ENCODE measurements around the gene NEIL1. TPM values are rescaled to one million over a fixed set of nuclear protein-coding genes. Genes with fewer than 3 reads are reported as not detected.

The NEIL1 gene
- polyA plus RNA-seq, 6 donors from 2014 or later: 16.7 to 59.2 (median 31.7) TPM

DNA sequence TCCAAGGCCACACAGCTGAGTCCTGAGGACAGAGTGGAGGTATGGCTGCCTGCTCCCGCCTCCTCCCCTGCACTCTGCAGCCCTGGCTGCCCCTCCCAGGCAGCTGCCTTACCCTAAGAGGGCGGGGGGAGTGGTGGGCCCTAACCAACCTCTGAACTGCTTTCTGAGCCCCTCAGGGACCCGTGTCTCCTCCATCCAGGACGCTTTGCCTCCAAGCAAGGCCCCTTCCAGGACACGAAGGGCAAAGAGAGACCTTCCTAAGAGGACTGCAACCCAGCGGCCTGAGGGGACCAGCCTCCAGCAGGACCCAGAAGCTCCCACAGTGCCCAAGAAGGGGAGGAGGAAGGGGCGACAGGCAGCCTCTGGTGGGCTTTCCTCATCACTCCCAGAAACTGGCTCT, 7.6 kb downstream of the NEIL1 start:
- DNase-seq (no peak), ATAC-seq (ENCODE audit: low read depth in 2 of 2) (no peak)
- H3K27ac Mint-ChIP-seq: peak overlapping the region in 5 of 6 donors; percentile 47 to 99 (median 87)
- peaks cover 4 to 17% (median 10%) of the 10 kb centered on the region in 7 donors for H3K9me3 Mint-ChIP-seq
- H3K27me3 Mint-ChIP-seq: no peaks in the 10 kb centered on the region
- peaks cover 6 to 15% of the 10 kb centered on the region in 2 donors for H3K36me3 Mint-ChIP-seq
- H3K4me3 Mint-ChIP-seq: no peak overlapping the region
- peaks cover 16 to 24% (median 20%) of the 10 kb centered on the region in 3 donors for H3K4me1 Mint-ChIP-seq

- peaks cover 0 to 7% (median under 1%) of the 10 kb centered on the region in 7 donors for H3K9me3 Mint-ChIP-seq
- ATAC-seq (ENCODE audit: low read depth in 2 of 2): no peak
- no peak for DNase-seq
- peaks cover 7 to 15% (median 10%) of the 10 kb centered on the region in 3 donors for H3K4me1 Mint-ChIP-seq
- peak overlapping the region in 2 of 6 donors; percentile 73 to 99 for H3K27ac Mint-ChIP-seq
- H3K36me3 Mint-ChIP-seq: peaks cover 1 to 8% of the 10 kb centered on the region in 2 donors
- H3K27me3 Mint-ChIP-seq: no peaks in the 10 kb centered on the region
- peak overlapping the region in 1 of 8 donors; percentile 51 for H3K4me3 Mint-ChIP-seq
Observed at GRCh38 chr15:75355369-75355768, 8.5 kb downstream of the NEIL1 start.

DNA sequence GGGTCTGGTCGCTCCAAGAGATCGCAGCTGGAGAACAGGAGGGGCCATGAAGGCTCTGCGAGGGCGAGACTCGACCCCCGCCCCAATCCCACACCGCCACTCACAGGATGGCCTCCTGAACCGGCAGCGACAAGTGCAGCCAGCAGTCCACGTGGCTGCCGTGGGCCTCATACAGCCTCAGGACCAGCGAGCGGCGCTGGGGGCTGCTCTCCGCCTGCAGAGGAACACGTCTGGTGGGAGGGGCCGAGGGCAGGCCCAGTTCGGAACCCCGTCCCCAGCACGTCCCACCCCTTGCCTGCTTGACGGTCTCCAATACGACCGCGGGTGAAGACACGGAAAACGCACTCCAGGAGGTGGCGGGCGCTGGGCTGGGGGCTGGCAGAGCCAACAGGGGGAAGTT, 9.2 kb downstream of the NEIL1 start:
- H3K27ac Mint-ChIP-seq: peak overlapping the region in 4 of 6 donors; percentile 39 to 99 (median 72)
- H3K9me3 Mint-ChIP-seq: peaks cover 0 to 2% (median 0%) of the 10 kb centered on the region in 7 donors
- peaks cover 3 to 9% (median 4%) of the 10 kb centered on the region in 3 donors for H3K4me1 Mint-ChIP-seq
- no peak for ATAC-seq (ENCODE audit: low read depth in 2 of 2)
- peaks cover 0 to 2% of the 10 kb centered on the region in 2 donors for H3K36me3 Mint-ChIP-seq
- DNase-seq: no peak
- H3K27me3 Mint-ChIP-seq: no peaks in the 10 kb centered on the region
- peak overlapping the region in 1 of 8 donors; percentile 15 for H3K4me3 Mint-ChIP-seq

DNA sequence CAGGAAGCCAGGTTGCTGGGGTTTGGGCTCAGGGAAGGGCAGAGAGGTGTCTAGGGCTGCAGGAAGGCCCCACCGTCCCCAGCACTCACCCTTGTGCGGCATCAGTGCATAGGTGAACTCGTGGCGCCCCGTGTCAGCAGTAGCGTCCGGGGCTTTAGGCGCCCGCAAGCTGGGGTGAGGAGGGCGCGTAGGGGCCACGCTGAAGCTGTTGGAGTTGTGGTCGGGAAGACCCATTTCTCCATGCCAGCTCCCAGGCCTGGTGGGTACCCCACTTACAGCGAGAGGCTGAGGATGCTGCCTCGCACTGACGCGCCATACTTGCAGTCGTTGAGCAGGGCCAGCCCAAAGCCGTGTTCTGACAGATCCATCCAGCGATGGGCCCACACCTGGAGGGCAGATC, 9.7 kb downstream of the NEIL1 start:
- Mint-ChIP-seq H3K27ac (peak overlapping the region in 5 of 6 donors; percentile 21 to 99 (median 63)), H3K4me1 (peaks cover 0 to 5% (median 0%) of the 10 kb centered on the region in 3 donors), H3K4me3 (peak overlapping the region in 1 of 8 donors; percentile 15), H3K36me3 (no peaks in the 10 kb centered on the region), H3K9me3 (no peaks in the 10 kb centered on the region), H3K27me3 (no peaks in the 10 kb centered on the region)
- peak; percentile 24 for DNase-seq
- ATAC-seq (ENCODE audit: low read depth in 2 of 2): peak in 1 of 2 donors; percentile 4

DNA sequence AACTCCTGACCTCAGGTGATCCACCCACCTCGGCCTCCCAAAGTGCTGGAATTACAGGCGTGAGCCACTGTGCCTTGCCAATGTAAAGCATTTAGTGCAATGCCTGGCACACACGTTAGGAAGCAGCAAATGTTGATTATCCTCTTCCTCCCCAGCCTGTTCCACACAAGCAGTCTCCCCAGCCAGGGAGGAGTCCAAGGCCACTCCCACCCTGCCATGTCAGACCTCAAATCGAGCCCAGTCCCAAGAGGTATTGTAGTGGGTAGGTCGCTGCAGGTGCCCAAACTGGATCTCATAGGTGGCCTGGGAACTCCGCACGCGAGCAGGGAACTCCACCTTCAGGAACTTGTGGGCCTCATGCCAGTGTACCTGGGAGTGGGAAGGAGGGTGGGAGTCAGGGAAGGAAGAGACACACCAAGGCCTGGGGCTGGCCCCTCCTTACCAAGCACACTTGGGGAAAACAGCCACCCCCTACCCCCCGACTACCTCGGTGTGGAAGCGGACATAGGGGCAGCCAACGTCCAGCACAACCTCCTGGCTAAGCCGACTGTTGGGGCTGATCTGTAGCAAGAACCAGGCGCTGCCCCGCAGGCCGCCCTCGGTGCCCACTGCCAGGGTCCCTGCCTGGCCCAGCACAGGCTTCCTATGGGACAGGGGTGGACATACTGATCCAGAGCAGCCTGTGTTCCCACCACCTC, 11.3 kb downstream of the NEIL1 start:
- no peaks in the 10 kb centered on the region for H3K36me3 Mint-ChIP-seq
- H3K9me3 Mint-ChIP-seq: no peaks in the 10 kb centered on the region
- peak overlapping the region in 1 of 8 donors; percentile 18 for H3K4me3 Mint-ChIP-seq
- peaks cover 0 to 5% (median 0%) of the 10 kb centered on the region in 3 donors for H3K4me1 Mint-ChIP-seq
- DNase-seq (no peak), ATAC-seq (ENCODE audit: low read depth in 2 of 2) (no peak)
- peak overlapping the region in 4 of 6 donors; percentile 39 to 85 (median 50) for H3K27ac Mint-ChIP-seq
- H3K27me3 Mint-ChIP-seq: no peaks in the 10 kb centered on the region

DNA sequence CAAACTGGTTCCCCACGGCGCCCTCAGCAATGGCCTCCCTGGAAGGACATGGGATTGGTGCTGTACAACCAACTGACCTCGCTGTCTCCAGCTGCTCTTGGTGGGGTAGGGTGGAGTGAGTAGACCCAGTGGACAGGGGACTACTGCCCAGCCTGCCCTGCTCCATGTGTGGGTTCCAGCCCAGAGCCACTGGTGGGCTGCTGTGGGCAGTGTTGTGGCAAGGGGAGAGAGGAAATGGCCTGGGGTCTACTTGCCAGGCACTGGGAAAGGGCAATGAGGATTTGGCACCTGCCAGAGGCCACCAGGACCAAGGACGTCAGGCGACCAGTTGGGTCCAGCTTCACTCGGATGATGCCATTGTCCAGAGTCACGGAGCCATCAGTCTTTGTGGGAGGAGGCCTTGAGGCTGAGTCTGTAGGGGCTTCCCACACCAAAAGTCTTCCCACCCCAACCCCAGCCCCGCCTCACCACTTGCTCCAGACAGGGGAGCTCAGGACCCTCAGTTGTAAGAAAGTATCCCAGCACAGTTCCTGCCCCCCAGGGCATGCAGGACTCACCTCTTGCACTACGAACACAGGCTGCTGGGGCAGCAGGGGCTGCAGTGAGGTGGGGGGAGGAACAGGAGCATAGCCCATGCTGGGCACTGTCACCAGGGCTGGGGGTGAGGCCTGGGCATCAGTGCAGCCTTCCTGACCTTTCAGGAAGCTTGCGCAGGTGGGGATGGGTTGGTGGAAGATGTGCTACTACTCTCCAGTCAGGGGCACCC, 12.1 kb downstream of the NEIL1 start:
- ATAC-seq (ENCODE audit: low read depth in 2 of 2): no peak
- Mint-ChIP-seq H3K27me3 (no peaks in the 10 kb centered on the region), H3K4me1 (peaks cover 0 to 5% (median 0%) of the 10 kb centered on the region in 3 donors), H3K27ac (peak overlapping the region in 2 of 6 donors; percentile 39 to 71), H3K9me3 (no peaks in the 10 kb centered on the region), H3K36me3 (no peaks in the 10 kb centered on the region), H3K4me3 (peak overlapping the region in 1 of 8 donors; percentile 18)
- DNase-seq: no peak

GRCh38 chr15:75359537-75360250, 12.9 kb downstream of the NEIL1 start:
- Mint-ChIP-seq H3K4me3 (no peak overlapping the region), H3K9me3 (no peaks in the 10 kb centered on the region), H3K27ac (no peak overlapping the region), H3K27me3 (no peaks in the 10 kb centered on the region), H3K36me3 (no peaks in the 10 kb centered on the region), H3K4me1 (peaks cover 0 to 2% (median 0%) of the 10 kb centered on the region in 3 donors)
- ATAC-seq (ENCODE audit: low read depth in 2 of 2) (no peak), DNase-seq (no peak)

DNA sequence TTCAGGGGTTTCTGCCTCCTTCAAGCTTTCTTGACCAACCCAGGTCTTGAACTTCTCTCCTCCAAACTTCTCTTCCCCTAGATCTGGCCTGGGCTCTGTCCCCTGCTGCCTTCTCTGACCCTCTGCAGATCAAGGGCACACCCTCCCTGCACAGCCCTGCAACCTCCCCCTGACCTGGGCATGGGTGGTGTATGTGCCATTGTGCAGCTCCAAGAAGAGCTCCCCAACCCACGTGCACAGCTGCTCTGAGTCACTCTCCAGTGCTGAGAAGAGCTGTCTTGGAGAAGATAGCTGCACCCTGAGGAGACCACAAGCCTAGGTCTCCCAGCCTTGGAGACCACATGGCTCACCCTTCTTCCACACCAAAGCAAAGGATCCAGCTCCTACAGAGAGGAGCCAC, 13.6 kb downstream of the NEIL1 start:
- no peaks in the 10 kb centered on the region for H3K36me3 Mint-ChIP-seq

DNA sequence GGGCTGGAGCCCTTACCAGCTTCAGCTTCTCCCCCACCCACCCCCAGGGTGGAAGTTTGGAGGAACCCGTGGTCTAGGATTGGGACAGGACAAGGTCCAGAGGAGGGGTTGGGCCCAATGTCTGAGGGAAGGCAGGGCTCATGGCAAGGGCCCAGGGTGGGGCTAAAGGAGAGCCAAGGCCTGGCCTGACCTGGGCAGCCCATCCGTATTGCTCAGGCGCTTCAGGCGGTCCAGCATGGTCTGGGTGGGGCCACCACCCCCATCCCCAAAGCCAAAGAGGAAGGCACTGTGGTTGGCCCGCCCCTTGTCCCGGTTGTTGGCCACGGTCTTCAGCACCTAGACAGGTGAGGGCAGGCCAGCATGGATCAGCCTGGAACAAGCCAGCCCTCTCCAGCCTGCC, 14.0 kb downstream of the NEIL1 start:
- Mint-ChIP-seq H3K4me1 (no peaks in the 10 kb centered on the region), H3K9me3 (no peaks in the 10 kb centered on the region), H3K36me3 (no peaks in the 10 kb centered on the region), H3K4me3 (no peak overlapping the region), H3K27me3 (no peaks in the 10 kb centered on the region), H3K27ac (peak overlapping the region in 3 of 6 donors; percentile 29 to 90 (median 65))
- ATAC-seq (ENCODE audit: low read depth in 2 of 2): no peak
- no peak for DNase-seq

More for the DNA sequence above, 13.6 kb downstream of the NEIL1 start:
- peak overlapping the region in 1 of 8 donors; percentile 35 for H3K4me3 Mint-ChIP-seq
- ATAC-seq (ENCODE audit: low read depth in 2 of 2): no peak
- peak overlapping the region in 4 of 6 donors; percentile 29 to 90 (median 56) for H3K27ac Mint-ChIP-seq
- no peaks in the 10 kb centered on the region for H3K4me1 Mint-ChIP-seq
- no peak for DNase-seq
- no peaks in the 10 kb centered on the region for H3K27me3 Mint-ChIP-seq
- no peaks in the 10 kb centered on the region for H3K9me3 Mint-ChIP-seq

DNA sequence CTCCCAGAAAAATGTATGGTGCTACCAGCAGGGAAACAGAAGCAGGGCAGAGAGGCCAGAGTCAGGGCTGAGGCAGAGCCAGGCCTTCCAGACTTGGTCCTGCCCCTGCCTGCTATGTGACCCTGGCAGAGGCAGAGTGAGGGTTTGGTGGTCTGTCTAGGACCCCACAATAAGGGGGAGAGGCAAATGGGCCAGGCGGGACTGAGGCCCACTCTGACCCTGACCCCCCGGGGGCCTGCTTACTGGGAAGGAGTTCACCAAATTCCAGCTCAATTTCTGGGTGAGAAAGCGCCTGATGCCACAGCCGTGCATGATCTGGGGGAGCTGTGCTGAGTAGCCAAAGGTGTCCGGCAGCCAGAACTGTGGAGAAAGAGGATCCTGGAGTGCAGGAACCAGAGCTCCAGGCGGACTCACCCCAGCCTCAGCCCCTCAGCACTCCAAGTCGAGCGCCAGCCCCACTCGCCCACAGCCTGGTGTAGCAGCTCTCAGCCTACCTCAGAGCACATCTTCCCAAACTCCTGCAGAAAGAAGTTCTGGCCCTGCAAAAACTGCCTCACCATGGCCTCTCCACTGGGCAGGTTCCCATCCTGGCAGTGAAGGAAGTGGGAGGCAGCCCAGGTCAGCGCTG, 14.6 kb downstream of the NEIL1 start:
- H3K36me3 Mint-ChIP-seq: no peaks in the 10 kb centered on the region
- DNase-seq (no peak), ATAC-seq (ENCODE audit: low read depth in 2 of 2) (no peak)
- H3K27ac Mint-ChIP-seq: no peak overlapping the region
- no peaks in the 10 kb centered on the region for H3K9me3 Mint-ChIP-seq
- H3K4me1 Mint-ChIP-seq: no peaks in the 10 kb centered on the region
- H3K27me3 Mint-ChIP-seq: no peaks in the 10 kb centered on the region
- no peak overlapping the region for H3K4me3 Mint-ChIP-seq

GRCh38 chr15:75361989-75362641, 15.3 kb downstream of the NEIL1 start:
- no peak for ATAC-seq (ENCODE audit: low read depth in 2 of 2)
- H3K27me3 Mint-ChIP-seq: no peaks in the 10 kb centered on the region
- no peak overlapping the region for H3K27ac Mint-ChIP-seq
- H3K9me3 Mint-ChIP-seq: no peaks in the 10 kb centered on the region
- H3K4me1 Mint-ChIP-seq: peaks cover 0 to 6% (median 4%) of the 10 kb centered on the region in 3 donors
- no peaks in the 10 kb centered on the region for H3K36me3 Mint-ChIP-seq
- H3K4me3 Mint-ChIP-seq: no peak overlapping the region
- DNase-seq: no peak

DNA sequence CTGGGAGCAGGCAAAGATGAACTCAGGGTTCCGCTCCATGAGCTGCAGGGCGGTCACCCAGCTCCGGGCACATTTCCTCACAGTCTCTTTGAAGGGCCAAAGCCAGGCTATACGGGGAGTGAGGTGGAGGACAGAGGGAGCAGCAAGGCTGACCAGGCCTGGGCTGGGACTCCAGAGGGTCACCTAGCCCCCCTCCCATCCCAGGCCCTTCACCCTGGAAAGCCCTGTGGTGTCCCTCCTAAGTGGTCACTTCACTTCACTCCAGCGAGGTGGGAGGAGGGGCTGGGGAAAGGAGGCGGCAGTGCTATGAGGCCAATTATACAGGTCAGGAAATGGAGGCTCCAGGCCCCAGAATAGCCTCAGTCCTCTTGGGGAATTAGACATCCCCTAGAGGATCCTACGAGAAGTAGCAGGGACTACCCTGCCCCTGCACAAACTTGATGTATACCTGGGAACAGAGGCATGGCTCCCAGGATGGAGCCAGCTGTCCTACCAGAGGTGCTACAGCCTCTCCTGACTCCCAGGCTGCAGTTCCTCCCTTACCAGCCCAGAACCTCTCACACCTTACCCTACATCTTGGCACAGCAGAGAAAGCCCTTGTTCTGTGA, 15.9 kb downstream of the NEIL1 start:
- no peaks in the 10 kb centered on the region for H3K27me3 Mint-ChIP-seq
- H3K4me3 Mint-ChIP-seq: no peak overlapping the region
- peak overlapping the region in 1 of 6 donors; percentile 59 for H3K27ac Mint-ChIP-seq
- no peak for ATAC-seq (ENCODE audit: low read depth in 2 of 2)
- peaks cover 0 to 12% (median 4%) of the 10 kb centered on the region in 3 donors for H3K4me1 Mint-ChIP-seq
- no peaks in the 10 kb centered on the region for H3K36me3 Mint-ChIP-seq
- DNase-seq: no peak
- H3K9me3 Mint-ChIP-seq: no peaks in the 10 kb centered on the region
